NT2/D1 (cell line): ENCODE data around the gene ATP2A3.

Source experiments
- DNase-seq: peaks from one replicate; pipeline ENCODE4 v3.0.0-alpha.2; 2011; ENCODE audit warnings: low read depth, low spot score
- H3K27me3 ChIP-seq: 2 replicates; pipeline ENCODE4 v1.6.0; 2011; ENCODE audit warnings: mild to moderate bottlenecking; ENCODE audit not compliant: insufficient read length, insufficient read depth
- H3K36me3 ChIP-seq: 2 replicates; pipeline ENCODE4 v1.6.1; 2011; ENCODE audit warnings: mild to moderate bottlenecking, low read length, mixed read lengths; ENCODE audit not compliant: insufficient read depth, insufficient read length
- H3K4me1 ChIP-seq: 2 replicates; pipeline ENCODE4 v1.5.1; 2011; ENCODE audit not compliant: insufficient read depth, insufficient read length
- H3K4me3 ChIP-seq: 2 replicates; pipeline ENCODE4 v1.5.1; 2011; ENCODE audit warnings: low read depth; ENCODE audit not compliant: insufficient read length
- H3K9ac ChIP-seq: 2 replicates; pipeline ENCODE4 v1.6.0; 2011; ENCODE audit warnings: low read depth; ENCODE audit not compliant: insufficient read length
- H3K9me3 ChIP-seq: 2 replicates; pipeline ENCODE4 v1.5.1; 2011; ENCODE audit warnings: mild to moderate bottlenecking, low read length; ENCODE audit not compliant: insufficient read depth
- SUZ12 ChIP-seq: IDR thresholded peaks from 2 replicates; pipeline ENCODE4 v1.6.1; 2011; ENCODE audit not compliant: insufficient read length, insufficient read depth; ENCODE audit errors: extremely low read depth
- YY1 ChIP-seq: IDR thresholded peaks from 2 replicates; pipeline ENCODE4 v1.6.1; 2011; ENCODE audit not compliant: insufficient read length, insufficient read depth
- ZNF274 ChIP-seq: IDR thresholded peaks from 2 replicates; pipeline ENCODE4 v1.6.1; 2011; ENCODE audit warnings: mild to moderate bottlenecking, low read depth, low read length

The ATP2A3 gene

GRCh38 chr17:4006745-4007211 is 42.5 kb upstream of the ATP2A3 start:
- no peak overlapping the region for H3K4me3 ChIP-seq
- DNase-seq = no peak
- no peak for TF ChIP-seq YY1
- TF ChIP-seq SUZ12 = no peak
- no peak for TF ChIP-seq ZNF274
- H3K9ac ChIP-seq = peak overlapping the region; percentile 2
- H3K4me1 ChIP-seq = peaks cover 12% of the 10 kb centered on the region
- H3K36me3 ChIP-seq = peaks cover 43% of the 10 kb centered on the region
- H3K27me3 ChIP-seq = no peaks in the 10 kb centered on the region
- H3K9me3 ChIP-seq = no peaks in the 10 kb centered on the region

- Histone ChIP-seq H3K4me1 (peaks cover 12% of the 10 kb centered on the region), H3K9me3 (no peaks in the 10 kb centered on the region), H3K27me3 (no peaks in the 10 kb centered on the region), H3K36me3 (peaks cover 41% of the 10 kb centered on the region), H3K4me3 (no peak overlapping the region), H3K9ac (no peak overlapping the region)
- no peak for TF ChIP-seq ZNF274
- no peak for TF ChIP-seq YY1
- no peak for TF ChIP-seq SUZ12
- DNase-seq = no peak
Observed at GRCh38 chr17:4006165-4006589, 41.9 kb upstream of the ATP2A3 start.

GRCh38 chr17:4005296-4006164 is 41.3 kb upstream of the ATP2A3 start:
- no peak overlapping the region for H3K9ac ChIP-seq
- TF ChIP-seq ZNF274 (no peak), YY1 (no peak), SUZ12 (no peak)
- DNase-seq = no peak
- peaks cover 12% of the 10 kb centered on the region for H3K4me1 ChIP-seq
- no peaks in the 10 kb centered on the region for H3K9me3 ChIP-seq
- peaks cover 41% of the 10 kb centered on the region for H3K36me3 ChIP-seq
- H3K27me3 ChIP-seq = no peaks in the 10 kb centered on the region
- no peak overlapping the region for H3K4me3 ChIP-seq

GRCh38 chr17:4004517-4005295 is 40.5 kb upstream of the ATP2A3 start:
- H3K27me3 ChIP-seq = no peaks in the 10 kb centered on the region
- H3K4me1 ChIP-seq = peaks cover 12% of the 10 kb centered on the region
- H3K4me3 ChIP-seq = no peak overlapping the region
- peak; percentile 30 for DNase-seq
- H3K9ac ChIP-seq = no peak overlapping the region
- H3K36me3 ChIP-seq = peaks cover 39% of the 10 kb centered on the region
- TF ChIP-seq SUZ12 = no peak
- no peak for TF ChIP-seq ZNF274
- no peak for TF ChIP-seq YY1
- H3K9me3 ChIP-seq = no peaks in the 10 kb centered on the region

DNA sequence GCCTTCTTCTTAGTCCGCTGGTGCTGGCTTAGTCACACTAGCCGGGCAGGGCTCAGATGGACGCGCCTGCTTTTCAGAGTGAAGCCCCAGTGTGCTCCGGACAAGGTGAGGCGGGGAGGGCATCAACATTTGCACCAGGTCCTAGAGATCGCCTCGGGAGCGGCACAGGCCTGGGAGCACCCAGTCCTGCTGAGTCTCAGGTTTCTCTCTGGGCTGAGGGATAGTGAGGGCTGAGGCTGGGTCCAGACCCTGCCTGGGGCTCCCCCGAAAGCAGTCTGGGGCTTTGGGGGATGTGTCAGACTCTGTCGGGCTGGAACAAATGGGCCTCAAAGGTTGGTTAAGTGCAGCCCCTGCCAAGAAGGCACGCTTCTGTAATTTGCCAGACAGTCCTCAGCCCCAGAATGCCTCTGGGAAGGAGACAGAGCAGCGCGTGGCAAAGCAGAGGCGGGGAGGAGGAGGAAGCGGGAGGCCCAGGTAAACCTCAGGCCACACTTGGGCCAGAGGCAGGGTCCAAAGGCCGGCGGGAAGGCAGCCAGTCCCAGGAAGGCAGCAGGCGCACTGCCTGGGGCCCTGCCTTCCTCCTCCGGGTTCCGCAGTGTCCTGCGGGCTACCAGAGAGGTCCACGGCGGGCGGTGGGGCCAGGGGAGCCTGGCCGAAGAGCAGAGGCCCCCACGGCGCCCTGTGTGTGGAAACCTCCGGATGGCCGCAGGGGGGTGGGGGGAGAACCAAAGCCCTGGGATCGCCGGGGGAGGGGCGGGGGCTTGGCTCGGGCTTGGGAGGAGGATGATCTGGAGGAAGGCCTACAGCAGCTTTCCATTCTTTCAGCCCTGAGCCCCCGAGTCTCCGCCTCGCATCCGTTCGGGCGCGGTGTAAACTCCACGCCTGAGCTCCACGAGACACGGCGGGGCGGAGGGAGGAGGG is 39.5 kb upstream of the ATP2A3 start:
- TF ChIP-seq SUZ12 = no peak

DNA sequence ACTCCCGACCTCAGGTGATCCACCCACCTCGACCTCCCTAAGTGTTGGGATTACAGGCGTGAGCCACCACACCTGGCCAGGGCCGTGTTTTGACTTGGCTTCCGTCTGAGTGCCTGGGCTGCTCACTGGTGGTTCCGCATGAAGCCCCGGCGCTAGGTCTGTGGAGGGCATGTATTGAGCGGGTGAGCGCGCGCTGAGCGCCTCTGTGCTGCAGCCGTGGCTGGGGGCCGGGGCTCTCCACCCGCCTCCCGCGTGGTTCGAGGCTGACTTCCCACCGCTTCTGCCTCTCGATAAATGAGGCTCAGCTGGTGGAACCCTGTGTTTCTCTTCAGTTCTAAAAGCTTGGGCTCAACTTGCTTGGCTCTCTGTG is 38.9 kb upstream of the ATP2A3 start:
- Histone ChIP-seq H3K9me3 (no peaks in the 10 kb centered on the region), H3K9ac (no peak overlapping the region)
- DNase-seq = no peak

More for the DNA sequence above, 39.5 kb upstream of the ATP2A3 start:
- H3K9me3 ChIP-seq = no peaks in the 10 kb centered on the region
- H3K4me3 ChIP-seq = no peak overlapping the region
- peaks cover 29% of the 10 kb centered on the region for H3K36me3 ChIP-seq
- H3K9ac ChIP-seq = peak overlapping the region; percentile 50
- H3K27me3 ChIP-seq = no peaks in the 10 kb centered on the region
- peaks cover 11% of the 10 kb centered on the region for H3K4me1 ChIP-seq
- no peak for DNase-seq

GRCh38 chr17:4001048-4001590 is 36.9 kb upstream of the ATP2A3 start:
- Histone ChIP-seq H3K27me3 (no peaks in the 10 kb centered on the region), H3K4me3 (no peak overlapping the region), H3K4me1 (peaks cover 4% of the 10 kb centered on the region), H3K9ac (no peak overlapping the region), H3K9me3 (no peaks in the 10 kb centered on the region), H3K36me3 (peaks cover 8% of the 10 kb centered on the region)
- TF ChIP-seq YY1 (no peak), ZNF274 (no peak), SUZ12 (no peak)
- no peak for DNase-seq

More for the DNA sequence above, 38.9 kb upstream of the ATP2A3 start:
- peaks cover 10% of the 10 kb centered on the region for H3K4me1 ChIP-seq
- no peak overlapping the region for H3K4me3 ChIP-seq
- TF ChIP-seq SUZ12 (no peak), ZNF274 (no peak), YY1 (no peak)
- H3K36me3 ChIP-seq = peaks cover 23% of the 10 kb centered on the region
- H3K27me3 ChIP-seq = no peaks in the 10 kb centered on the region
